Fibroblast of lung (primary cell): ENCODE measurements around the gene NAA30.

ENCODE experiments used
- CTCF ChIP-seq, 2 donors: IDR thresholded peaks in 1 of 2; conservative IDR thresholded peaks in 1 of 2; 1 replicate in 1 of 2; 2 replicates in 1 of 2; pipeline ENCODE4 v1.5.1; 2011 to 2012; ENCODE audit warnings: low read length in 2 of 2, control low read depth in 1 of 2, inconsistent platforms in 1 of 2, low read depth in 1 of 2, mild to moderate bottlenecking in 1 of 2
- EZH2 ChIP-seq: IDR thresholded peaks from 2 replicates; pipeline ENCODE4 v1.5.1; 2012; ENCODE audit warnings: low read length, control low read depth, mild to moderate bottlenecking; ENCODE audit errors: missing control alignments

GRCh38 chr14:57418999-57419398 is 28.6 kb downstream of the NAA30 start:
- no peak for TF ChIP-seq CTCF (conservative IDR thresholded peaks at IDR 0.05 in 1 of 2, IDR thresholded peaks at IDR 0.05 in 1 of 2; ENCODE audit: low read depth in 1 of 2, low read length in 2 of 2)
- no peak for TF ChIP-seq EZH2
